Parathyroid adenoma (tissue), 2 donors: ENCODE data around the gene GADD45B.

Experiments
- H2AFZ ChIP-seq: fragments of 300-600 bp; sonication (generic); one replicate; pipeline ENCODE4 v1.7.0; 2017; ENCODE audit warnings: antibody characterized with exemption, mild to moderate bottlenecking
- H3K27ac ChIP-seq: fragments of 300-600 bp; sonication (generic); one replicate; pipeline ENCODE4 v1.7.0; 2017
- H3K27me3 ChIP-seq: fragments of 300-600 bp; sonication (generic); one replicate; pipeline ENCODE4 v1.7.0; 2017; ENCODE audit warnings: low read length; ENCODE audit not compliant: control insufficient read depth, insufficient read depth
- H3K36me3 ChIP-seq: fragments of 300-600 bp; sonication (generic); one replicate; pipeline ENCODE4 v1.7.0; 2017; ENCODE audit warnings: low read length; ENCODE audit not compliant: control insufficient read depth, insufficient read depth
- H3K4me1 ChIP-seq: fragments of 300-600 bp; sonication (generic); one replicate; pipeline ENCODE4 v1.7.0; 2017; ENCODE audit warnings: control low read depth
- H3K4me2 ChIP-seq: fragments of 300-600 bp; sonication (generic); one replicate; pipeline ENCODE4 v1.7.0; 2017; ENCODE audit warnings: low read length
- H3K4me3 ChIP-seq: fragments of 300-600 bp; sonication (generic); one replicate; pipeline ENCODE4 v1.7.0; 2017; ENCODE audit warnings: low read depth, low read length
- H3K79me2 ChIP-seq: fragments of 300-600 bp; sonication (generic); one replicate; pipeline ENCODE4 v1.7.0; 2017; ENCODE audit warnings: control low read depth
- H3K9ac ChIP-seq: fragments of 300-600 bp; sonication (generic); one replicate; pipeline ENCODE4 v1.7.0; 2017; ENCODE audit warnings: mild to moderate bottlenecking
- H3K9me3 ChIP-seq: fragments of 300-600 bp; sonication (generic); one replicate; pipeline ENCODE4 v1.7.0; 2017; ENCODE audit warnings: low read length; ENCODE audit not compliant: control insufficient read depth
- CTCF ChIP-seq: fragments of 300-600 bp; sonication (generic); IDR thresholded peaks from one replicate; pipeline ENCODE4 v1.7.0; 2017; ENCODE audit warnings: antibody characterized with exemption, mild to moderate bottlenecking
- donor health status: primary hyperparathyroidism.

The GADD45B gene

GRCh38 chr19:2484178-2484937 lies 8.4 kb downstream of the GADD45B start:
- no peaks in the 10 kb centered on the region for H3K4me1 ChIP-seq
- no peaks in the 10 kb centered on the region for H3K9me3 ChIP-seq
- H2AFZ ChIP-seq = no peak overlapping the region
- no peak for TF ChIP-seq CTCF
- H3K27me3 ChIP-seq = no peaks in the 10 kb centered on the region
- no peak overlapping the region for H3K4me2 ChIP-seq
- no peaks in the 10 kb centered on the region for H3K79me2 ChIP-seq
- no peak overlapping the region for H3K4me3 ChIP-seq
- no peaks in the 10 kb centered on the region for H3K36me3 ChIP-seq
- H3K9ac ChIP-seq = no peak overlapping the region
- no peak overlapping the region for H3K27ac ChIP-seq

GRCh38 chr19:2485428-2485827 lies 9.5 kb downstream of the GADD45B start:
- no peak overlapping the region for H2AFZ ChIP-seq
- no peak overlapping the region for H3K27ac ChIP-seq
- H3K79me2 ChIP-seq = no peaks in the 10 kb centered on the region
- no peak overlapping the region for H3K4me3 ChIP-seq
- H3K4me1 ChIP-seq = peaks cover 5% of the 10 kb centered on the region
- H3K27me3 ChIP-seq = no peaks in the 10 kb centered on the region
- H3K9me3 ChIP-seq = no peaks in the 10 kb centered on the region
- H3K4me2 ChIP-seq = no peak overlapping the region
- TF ChIP-seq CTCF = no peak
- H3K36me3 ChIP-seq = no peaks in the 10 kb centered on the region
- H3K9ac ChIP-seq = no peak overlapping the region

- H3K9me3 ChIP-seq = no peaks in the 10 kb centered on the region
- no peak for TF ChIP-seq CTCF
- H3K27ac ChIP-seq = no peak overlapping the region
- H3K4me1 ChIP-seq = peaks cover 18% of the 10 kb centered on the region
- no peaks in the 10 kb centered on the region for H3K27me3 ChIP-seq
- no peak overlapping the region for H3K4me3 ChIP-seq
- no peaks in the 10 kb centered on the region for H3K79me2 ChIP-seq
- no peak overlapping the region for H3K4me2 ChIP-seq
- H3K36me3 ChIP-seq = no peaks in the 10 kb centered on the region
- no peak overlapping the region for H2AFZ ChIP-seq
- no peak overlapping the region for H3K9ac ChIP-seq
Measured at GRCh38 chr19:2487090-2487489, 11.2 kb downstream of the GADD45B start.

- Histone ChIP-seq H3K4me2 (no peak overlapping the region), H3K9me3 (no peaks in the 10 kb centered on the region), H3K27me3 (no peaks in the 10 kb centered on the region), H3K4me3 (no peak overlapping the region), H2AFZ (no peak overlapping the region), H3K79me2 (no peaks in the 10 kb centered on the region), H3K27ac (no peak overlapping the region), H3K9ac (no peak overlapping the region), H3K36me3 (no peaks in the 10 kb centered on the region), H3K4me1 (peaks cover 25% of the 10 kb centered on the region)
- TF ChIP-seq CTCF = no peak
Measured at GRCh38 chr19:2487842-2488241, 11.9 kb downstream of the GADD45B start.

GRCh38 chr19:2488405-2488941 lies 12.5 kb downstream of the GADD45B start:
- no peak overlapping the region for H3K4me3 ChIP-seq

More at GRCh38 chr19:2488405-2488941, 12.5 kb downstream of the GADD45B start:
- Histone ChIP-seq H2AFZ (peak overlapping the region; percentile 73), H3K9ac (no peak overlapping the region), H3K4me2 (peak overlapping the region; percentile 76), H3K36me3 (no peaks in the 10 kb centered on the region), H3K4me1 (peaks cover 26% of the 10 kb centered on the region), H3K79me2 (no peaks in the 10 kb centered on the region), H3K9me3 (no peaks in the 10 kb centered on the region), H3K27ac (no peak overlapping the region), H3K27me3 (no peaks in the 10 kb centered on the region)
- TF ChIP-seq CTCF = no peak
